ENCODE results near the gene LRRC75B.

The LRRC75B gene

DNA sequence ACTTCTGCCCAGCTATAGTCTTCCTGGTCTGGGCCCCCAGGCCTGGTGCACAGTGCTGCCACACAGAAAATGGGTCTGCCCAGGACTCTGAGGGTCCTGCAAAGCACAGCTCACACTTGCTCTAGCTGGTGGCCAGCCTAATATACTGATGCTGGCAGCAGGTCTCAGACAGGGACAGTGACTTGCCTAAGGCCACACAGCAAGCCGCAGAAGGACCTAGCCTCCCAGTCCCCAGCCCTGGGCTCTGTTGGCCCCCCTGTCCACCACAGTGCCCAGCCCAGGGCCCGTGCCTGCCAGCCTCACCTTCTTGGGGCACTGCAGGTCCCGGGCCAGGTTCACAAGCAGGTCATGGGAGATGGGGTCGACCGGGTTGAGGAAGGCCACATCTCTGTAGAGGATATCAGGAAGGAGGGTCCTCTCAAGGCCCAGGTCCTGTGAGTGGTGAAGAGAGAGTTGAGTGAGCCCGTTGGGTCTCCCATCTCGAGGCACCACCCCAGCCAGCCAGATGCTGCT lies 3.3 kb downstream of the LRRC75B start:
- in situ Hi-C loops (cut with MboI; ENCODE audit: low pct_unique_long_range_greater_than_20kb, low sequenced_read_pairs) = no loop called here
- no peak for DNase-seq

- DNase-seq = no peak
- in situ Hi-C loops (cut with MboI; ENCODE audit: low pct_unique_long_range_greater_than_20kb, low sequenced_read_pairs) = no loop called here
Observed at GRCh38 chr22:24588757-24589481, 4.0 kb downstream of the LRRC75B start.

DNA sequence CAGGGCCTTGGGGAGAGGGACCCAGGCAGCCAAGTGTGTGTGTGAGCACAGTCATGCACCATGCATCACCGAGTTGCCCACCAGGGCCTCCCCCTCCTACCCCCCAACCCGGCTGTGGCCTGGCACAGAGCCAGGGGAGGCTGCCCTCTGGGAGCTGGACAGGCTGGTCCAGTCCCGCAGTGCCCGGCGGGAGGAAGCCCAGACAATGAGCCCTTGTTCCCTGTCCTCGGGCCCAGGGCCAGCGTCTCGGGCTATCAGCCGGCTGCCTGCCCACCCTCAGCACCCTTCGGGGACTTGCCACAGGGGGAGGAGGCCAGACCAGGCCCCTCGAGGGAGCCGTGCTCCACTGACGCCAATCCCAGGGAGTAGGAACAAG lies 4.5 kb downstream of the LRRC75B start:
- in situ Hi-C loops (cut with MboI; ENCODE audit: low pct_unique_long_range_greater_than_20kb, low sequenced_read_pairs) = no loop called here
- DNase-seq = no peak

GRCh38 chr22:24587948-24588347 lies 4.9 kb downstream of the LRRC75B start:
- in situ Hi-C loops (cut with MboI; ENCODE audit: low pct_unique_long_range_greater_than_20kb, low sequenced_read_pairs) = no loop called here
- DNase-seq = no peak

DNA sequence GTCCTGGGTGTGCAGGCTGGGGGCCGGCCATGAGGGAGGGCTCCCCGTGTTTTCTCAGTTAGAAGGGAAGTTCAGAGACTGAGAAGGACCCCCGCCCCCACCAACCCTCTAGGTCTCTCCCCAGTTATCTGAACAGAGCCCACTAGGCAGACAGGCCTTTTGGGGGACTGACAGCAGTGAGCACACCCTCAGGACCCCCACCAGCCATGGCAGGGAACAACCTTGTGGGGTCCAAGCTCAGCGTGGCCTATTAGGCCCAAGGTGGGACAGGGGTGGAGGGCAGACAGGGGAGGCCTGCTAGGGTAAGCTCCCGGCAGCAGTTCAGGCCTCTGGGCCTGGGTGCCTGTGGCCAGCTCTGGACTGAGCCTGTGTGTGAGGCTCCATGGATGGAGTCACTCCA lies 5.6 kb downstream of the LRRC75B start:
- in situ Hi-C loops (cut with MboI; ENCODE audit: low pct_unique_long_range_greater_than_20kb, low sequenced_read_pairs) = no loop called here
- no peak for DNase-seq

GRCh38 chr22:24585927-24586546 lies 6.8 kb downstream of the LRRC75B start:
- DNase-seq = no peak
- in situ Hi-C loops (cut with MboI; ENCODE audit: low pct_unique_long_range_greater_than_20kb, low sequenced_read_pairs) = no loop called here

- in situ Hi-C loops (cut with MboI; ENCODE audit: low pct_unique_long_range_greater_than_20kb, low sequenced_read_pairs) = no loop called here
- no peak for DNase-seq
Observed at GRCh38 chr22:24585461-24585860, 7.4 kb downstream of the LRRC75B start.

GRCh38 chr22:24584871-24585411 lies 7.9 kb downstream of the LRRC75B start:
- in situ Hi-C loops (cut with MboI; ENCODE audit: low pct_unique_long_range_greater_than_20kb, low sequenced_read_pairs) = no loop called here

GRCh38 chr22:24584166-24584790 lies 8.6 kb downstream of the LRRC75B start:
- in situ Hi-C loops (cut with MboI; ENCODE audit: low pct_unique_long_range_greater_than_20kb, low sequenced_read_pairs) = no loop called here
- no peak for DNase-seq

More at GRCh38 chr22:24584871-24585411, 7.9 kb downstream of the LRRC75B start:
- DNase-seq = no peak

GRCh38 chr22:24583221-24584165 lies 9.4 kb downstream of the LRRC75B start:
- in situ Hi-C loops (cut with MboI; ENCODE audit: low pct_unique_long_range_greater_than_20kb, low sequenced_read_pairs) = no loop called here
- DNase-seq = no peak

GRCh38 chr22:24582056-24582814 lies 10.6 kb downstream of the LRRC75B start:
- DNase-seq = no peak
- in situ Hi-C loops (cut with MboI; ENCODE audit: low pct_unique_long_range_greater_than_20kb, low sequenced_read_pairs) = no loop called here

DNA sequence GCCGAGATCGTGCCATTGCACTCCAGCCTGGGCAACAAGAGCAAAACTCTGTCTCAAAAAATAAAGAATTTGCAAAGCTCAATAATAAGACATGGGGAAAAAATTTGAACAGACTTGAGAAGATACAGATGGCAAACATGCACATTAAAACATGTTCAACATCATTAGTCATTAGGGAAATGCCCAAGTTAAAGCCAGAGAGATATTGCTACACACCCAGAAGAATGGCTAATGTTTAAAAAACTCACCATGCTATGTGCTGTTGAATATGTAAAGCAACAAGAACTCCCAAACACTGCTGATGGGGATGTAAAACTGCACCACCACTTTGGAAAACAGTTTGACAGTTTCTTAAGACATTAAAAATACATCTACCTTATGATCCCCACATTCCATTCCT lies 12.6 kb downstream of the LRRC75B start:
- DNase-seq = no peak
- in situ Hi-C loops (cut with MboI; ENCODE audit: low pct_unique_long_range_greater_than_20kb, low sequenced_read_pairs) = no loop called here

DNA sequence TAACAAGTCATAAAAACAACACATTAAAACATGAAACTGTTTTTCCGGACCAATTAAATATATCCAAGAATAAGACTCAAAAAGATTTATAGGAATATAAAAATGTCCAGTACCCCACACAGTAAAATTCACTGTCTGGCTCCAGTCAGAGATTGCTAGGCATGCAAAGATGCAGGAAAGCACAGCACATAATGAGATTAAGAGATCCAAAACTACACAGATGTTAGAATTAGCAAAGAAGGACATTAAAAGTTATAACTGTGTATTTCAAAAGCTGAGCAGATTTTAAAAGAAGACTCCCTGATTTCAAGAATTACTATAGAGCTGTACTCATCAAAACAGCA lies 13.6 kb downstream of the LRRC75B start:
- no peak for DNase-seq
- in situ Hi-C loops (cut with MboI; ENCODE audit: low pct_unique_long_range_greater_than_20kb, low sequenced_read_pairs) = no loop called here

GRCh38 chr22:24578355-24579257 lies 14.3 kb downstream of the LRRC75B start:
- in situ Hi-C loops (cut with MboI; ENCODE audit: low pct_unique_long_range_greater_than_20kb, low sequenced_read_pairs) = no loop called here
- no peak for DNase-seq

DNA sequence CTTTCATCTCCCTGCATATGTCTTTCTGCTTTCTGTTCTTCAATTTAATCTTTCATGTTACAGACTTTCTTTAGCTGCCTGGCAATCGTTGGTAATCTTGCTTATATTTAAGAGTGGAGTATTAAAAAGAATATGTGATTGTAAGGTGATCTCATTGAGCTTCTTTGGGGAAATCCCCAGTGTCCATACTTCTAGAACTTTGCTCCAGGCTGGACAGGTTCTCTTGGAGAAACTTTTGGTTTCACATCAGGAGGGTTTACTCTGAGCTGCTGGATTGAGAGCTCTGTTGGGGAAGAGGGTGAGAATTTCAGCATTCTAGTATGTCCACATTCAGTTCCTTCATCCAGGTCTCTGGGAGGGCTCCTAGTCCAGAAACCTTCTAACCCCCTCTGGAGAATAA lies 16.1 kb downstream of the LRRC75B start:
- no peak for DNase-seq
- in situ Hi-C loops (cut with MboI; ENCODE audit: low pct_unique_long_range_greater_than_20kb, low sequenced_read_pairs) = no loop called here

- no peak for DNase-seq
- in situ Hi-C loops (cut with MboI; ENCODE audit: low pct_unique_long_range_greater_than_20kb, low sequenced_read_pairs) = no loop called here
Observed at GRCh38 chr22:24571266-24571665, 21.6 kb downstream of the LRRC75B start.

- no peak for DNase-seq
- in situ Hi-C loops (cut with MboI; ENCODE audit: low pct_unique_long_range_greater_than_20kb, low sequenced_read_pairs) = no loop called here
Observed at GRCh38 chr22:24567668-24568067, 25.2 kb downstream of the LRRC75B start.
